GM13976 (cell line): Measurements from ENCODE around the gene CPEB2.

Experiments
- DNase-seq: peaks from one replicate; pipeline ENCODE4 v3.0.0; 2012; ENCODE audit warnings: low spot score
- CTCF ChIP-seq: IDR thresholded peaks from 2 replicates; pipeline ENCODE4 v1.5.1; 2012; ENCODE audit warnings: borderline replicate concordance, mild to moderate bottlenecking; ENCODE audit not compliant: insufficient read depth; ENCODE audit errors: extremely low read depth, missing control alignments, control extremely low read depth
- in situ Hi-C: fragments of 300-500 bp; cut with MboI; formaldehyde crosslinking; loops from one replicate; pipeline ENCODE4 v1.12.0; 2022; ENCODE audit warnings: low sequenced_read_pairs, mixed read lengths, inconsistent platforms; ENCODE audit not compliant: unreplicated experiment

Gene CPEB2

DNA sequence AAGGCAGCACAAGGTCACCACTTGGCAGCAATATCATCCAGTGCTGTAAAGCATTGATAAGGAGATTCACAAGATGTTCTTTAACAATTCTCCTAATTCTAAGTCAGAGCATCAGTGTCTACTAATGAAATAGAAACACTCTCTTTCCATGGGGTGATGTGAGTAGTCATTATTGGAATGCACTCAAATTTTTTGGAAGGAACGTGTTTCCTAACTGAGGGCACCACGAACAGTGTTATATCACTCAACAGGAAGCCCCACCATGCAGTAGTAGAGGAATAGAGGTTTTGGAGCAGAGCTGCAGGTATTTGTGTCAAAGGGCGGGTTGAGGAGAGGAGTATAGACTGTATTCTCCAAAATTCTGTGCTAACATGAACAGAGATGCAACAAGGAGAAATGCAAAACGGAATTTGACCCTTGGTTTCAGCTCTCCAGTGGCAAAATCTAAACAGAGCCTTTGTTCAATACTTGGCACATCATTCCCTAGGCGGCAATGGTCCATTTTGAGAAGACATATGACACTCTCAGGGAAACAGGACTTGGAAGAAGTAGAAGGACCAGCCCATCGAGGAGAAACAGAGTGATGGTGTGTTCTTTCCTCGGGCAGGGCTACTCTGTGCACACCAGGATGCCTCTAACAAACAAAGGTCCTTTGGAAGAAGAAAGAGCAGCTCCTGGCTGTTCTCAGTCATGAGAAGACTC is 98.9 kb downstream of the CPEB2 start:
- no peak for DNase-seq
- TF ChIP-seq CTCF: no peak
- in situ Hi-C loops: no loop called here

DNA sequence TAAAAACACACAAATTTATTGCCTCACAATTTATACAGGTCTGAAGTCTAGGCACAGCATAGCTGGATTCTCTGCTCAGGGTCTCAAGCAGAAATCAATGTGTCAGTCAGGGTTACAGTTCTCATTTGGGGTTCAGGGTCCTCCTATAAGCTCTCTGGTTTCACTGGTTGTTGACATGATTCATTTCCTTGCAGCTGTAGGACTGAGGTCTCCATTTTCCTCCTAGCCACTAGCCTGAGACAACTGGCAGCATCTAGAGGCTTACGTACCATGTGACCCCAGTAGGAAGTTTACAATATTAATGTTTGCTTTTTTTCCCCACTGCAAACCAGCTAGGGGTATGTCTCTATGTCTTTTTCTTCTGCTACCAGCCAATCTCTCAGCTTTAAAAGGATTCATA is 102.5 kb downstream of the CPEB2 start:
- TF ChIP-seq CTCF: no peak
- DNase-seq: no peak
- in situ Hi-C loops: no loop called here

DNA sequence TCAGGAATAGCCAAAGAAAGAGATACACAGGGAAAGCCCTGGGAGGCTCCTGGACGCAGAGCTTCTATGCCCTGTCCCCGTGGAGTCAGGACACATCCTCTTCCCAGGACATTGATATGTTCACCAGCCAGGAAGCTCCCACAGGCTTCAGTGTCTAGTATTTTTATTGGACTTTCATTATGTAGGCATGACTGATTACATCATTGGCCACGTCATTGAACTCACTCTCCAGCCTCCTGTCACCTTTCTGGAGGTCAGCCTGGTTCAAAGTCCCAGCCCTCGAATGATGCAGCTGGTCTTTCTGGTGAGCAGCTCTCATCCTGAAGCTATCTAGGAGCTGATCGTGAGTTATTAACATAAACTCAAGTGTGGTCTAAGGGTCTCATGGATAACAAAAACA is 104.1 kb downstream of the CPEB2 start:
- no peak for TF ChIP-seq CTCF
- no peak for DNase-seq
- in situ Hi-C loops: no loop called here

DNA sequence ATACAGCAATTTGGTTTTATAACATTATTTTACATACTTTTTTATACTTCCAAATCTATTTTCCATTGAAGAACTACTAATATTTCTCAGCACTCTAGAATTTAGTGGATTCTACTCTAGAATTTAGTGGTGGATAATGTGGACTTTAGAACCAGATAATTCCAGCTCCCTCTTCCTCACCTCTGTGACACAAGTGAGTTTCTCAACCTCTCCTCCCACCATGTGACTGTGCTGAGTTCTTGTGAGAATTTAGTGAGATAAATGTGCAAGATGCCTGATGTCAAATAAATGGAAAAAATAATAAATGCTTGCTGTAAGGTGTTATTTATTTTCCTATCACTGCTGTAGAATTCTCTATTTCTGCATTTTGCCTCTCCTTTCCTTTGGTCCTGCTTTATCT is 107.3 kb downstream of the CPEB2 start:
- no peak for TF ChIP-seq CTCF
- DNase-seq: no peak
- in situ Hi-C loops: no loop called here

GRCh38 chr4:15110120-15110571 is 107.9 kb downstream of the CPEB2 start:
- TF ChIP-seq CTCF: no peak
- in situ Hi-C loops: no loop called here
- no peak for DNase-seq

DNA sequence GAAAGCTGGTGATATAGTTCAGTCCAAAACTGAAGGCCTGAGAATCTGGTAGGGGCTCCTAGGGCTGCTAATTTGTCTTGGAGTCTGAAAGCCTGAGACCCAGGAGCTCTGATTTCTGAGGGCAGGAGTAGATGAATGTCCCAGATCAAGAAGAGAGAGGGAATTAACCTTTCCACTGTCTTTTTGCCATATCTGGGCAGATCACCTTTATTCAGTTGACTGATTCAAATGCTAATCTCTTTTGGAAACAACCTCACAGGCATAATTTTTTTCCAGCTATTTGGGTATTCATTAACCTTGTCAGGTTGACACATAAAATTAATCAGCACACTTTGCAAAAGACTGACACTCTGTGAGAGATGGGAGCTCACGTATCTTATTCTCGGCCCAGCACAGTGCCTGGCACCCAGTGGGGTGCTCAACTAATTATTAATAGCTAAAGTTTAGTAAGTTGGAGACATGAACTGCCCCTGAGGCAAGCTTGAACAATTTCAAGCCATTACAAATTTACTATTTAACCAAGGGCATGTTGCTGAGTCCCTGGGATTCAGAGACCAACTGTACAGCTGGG is 114.3 kb downstream of the CPEB2 start:
- no peak for TF ChIP-seq CTCF
- DNase-seq: no peak
- in situ Hi-C loops: no loop called here

GRCh38 chr4:15117270-15117946 is 115.1 kb downstream of the CPEB2 start:
- no peak for TF ChIP-seq CTCF
- in situ Hi-C loops: no loop called here
- DNase-seq: no peak
